A549 (cell line): ENCODE results near the gene ATRAID.

Source experiments
- BHLHE40 ChIP-seq: IDR thresholded peaks from 2 replicates; pipeline ENCODE4 v1.6.1; 2012; ENCODE audit warnings: low read depth, low read length, inconsistent platforms
- TF ChIP-seq, protein P1 (sequence below): fragments of >200 bp; sonication (Bioruptor Twin); formaldehyde crosslinking; IDR thresholded peaks from 3 replicates; pipeline ENCODE4 v1.5.1; 2016
- TF ChIP-seq, protein P2 (sequence below): IDR thresholded peaks from 2 replicates; pipeline ENCODE4 v1.6.1; 2012
- TF ChIP-seq, protein P3 (sequence below): fragments of 450-650 bp; IDR thresholded peaks from 2 replicates; pipeline ENCODE4 v1.6.1; 2014; ENCODE audit warnings: antibody characterized with exemption

DNA sequence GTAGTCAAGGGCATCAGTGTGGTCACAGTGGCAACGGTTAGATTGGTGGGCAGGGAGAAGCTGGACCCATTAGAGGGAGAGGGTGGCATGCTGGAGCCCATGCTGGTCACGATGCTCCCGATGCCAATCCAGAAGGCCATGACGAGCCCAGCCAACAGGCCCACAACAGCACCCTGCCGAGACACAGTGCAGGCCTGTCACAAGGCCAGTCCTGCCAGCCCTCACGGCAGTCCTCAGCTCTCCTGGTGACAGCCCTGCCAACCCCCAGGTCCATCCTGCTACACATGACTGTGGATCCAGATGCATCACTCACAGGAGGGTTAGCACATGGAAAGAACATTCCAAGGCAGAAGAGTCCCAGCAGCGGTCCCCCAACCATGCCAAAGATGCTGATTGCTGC, 10.2 kb upstream of the ATRAID start:
- TF ChIP-seq, protein P1, sequence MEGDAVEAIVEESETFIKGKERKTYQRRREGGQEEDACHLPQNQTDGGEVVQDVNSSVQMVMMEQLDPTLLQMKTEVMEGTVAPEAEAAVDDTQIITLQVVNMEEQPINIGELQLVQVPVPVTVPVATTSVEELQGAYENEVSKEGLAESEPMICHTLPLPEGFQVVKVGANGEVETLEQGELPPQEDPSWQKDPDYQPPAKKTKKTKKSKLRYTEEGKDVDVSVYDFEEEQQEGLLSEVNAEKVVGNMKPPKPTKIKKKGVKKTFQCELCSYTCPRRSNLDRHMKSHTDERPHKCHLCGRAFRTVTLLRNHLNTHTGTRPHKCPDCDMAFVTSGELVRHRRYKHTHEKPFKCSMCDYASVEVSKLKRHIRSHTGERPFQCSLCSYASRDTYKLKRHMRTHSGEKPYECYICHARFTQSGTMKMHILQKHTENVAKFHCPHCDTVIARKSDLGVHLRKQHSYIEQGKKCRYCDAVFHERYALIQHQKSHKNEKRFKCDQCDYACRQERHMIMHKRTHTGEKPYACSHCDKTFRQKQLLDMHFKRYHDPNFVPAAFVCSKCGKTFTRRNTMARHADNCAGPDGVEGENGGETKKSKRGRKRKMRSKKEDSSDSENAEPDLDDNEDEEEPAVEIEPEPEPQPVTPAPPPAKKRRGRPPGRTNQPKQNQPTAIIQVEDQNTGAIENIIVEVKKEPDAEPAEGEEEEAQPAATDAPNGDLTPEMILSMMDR: no peak
- TF ChIP-seq, protein P2, sequence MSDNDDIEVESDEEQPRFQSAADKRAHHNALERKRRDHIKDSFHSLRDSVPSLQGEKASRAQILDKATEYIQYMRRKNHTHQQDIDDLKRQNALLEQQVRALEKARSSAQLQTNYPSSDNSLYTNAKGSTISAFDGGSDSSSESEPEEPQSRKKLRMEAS: no peak
- TF ChIP-seq BHLHE40: no peak
- TF ChIP-seq, protein P3, sequence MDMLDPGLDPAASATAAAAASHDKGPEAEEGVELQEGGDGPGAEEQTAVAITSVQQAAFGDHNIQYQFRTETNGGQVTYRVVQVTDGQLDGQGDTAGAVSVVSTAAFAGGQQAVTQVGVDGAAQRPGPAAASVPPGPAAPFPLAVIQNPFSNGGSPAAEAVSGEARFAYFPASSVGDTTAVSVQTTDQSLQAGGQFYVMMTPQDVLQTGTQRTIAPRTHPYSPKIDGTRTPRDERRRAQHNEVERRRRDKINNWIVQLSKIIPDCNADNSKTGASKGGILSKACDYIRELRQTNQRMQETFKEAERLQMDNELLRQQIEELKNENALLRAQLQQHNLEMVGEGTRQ: no peak
